ENCODE data around the gene MREG. TPM values are rescaled to one million over a fixed set of nuclear protein-coding genes. Genes with fewer than 3 reads are reported as not detected.

MREG gene
- total RNA-seq = 3.4 TPM
- polyA plus RNA-seq = 0.89 TPM

GRCh38 chr2:216013080-216013909, at the start of gene MREG:
Gene MREG (minus strand): TSS chr2:216013551. CDS start chr2:216013327, 224 bp downstream.
- 1% methylated on average over 70 of the region's 70 CpGs for whole genome bisulfite sequencing
- Histone ChIP-seq H3K36me3 (ENCODE audit: insufficient read depth) (no peaks in the 10 kb centered on the region), H3K4me1 (ENCODE audit: insufficient read depth) (peaks cover 2% of the 10 kb centered on the region), H3K4me3 (ENCODE audit: low read depth, low read length) (peak within 1 kb of the TSS; percentile 74), H3K27ac (ENCODE audit: low read depth) (no peak within 1 kb of the TSS)
- peak; percentile 46 for DNase-seq (ENCODE audit: extremely low spot score)

- Histone ChIP-seq H3K27ac (ENCODE audit: low read depth) (no peak overlapping the region), H3K4me1 (ENCODE audit: insufficient read depth) (no peaks in the 10 kb centered on the region), H3K36me3 (ENCODE audit: insufficient read depth) (no peaks in the 10 kb centered on the region), H3K4me3 (ENCODE audit: low read depth, low read length) (no peak overlapping the region)
- 95% methylated on average over 5 of the region's 5 CpGs for WGBS
- no peak for DNase-seq (ENCODE audit: extremely low spot score)
Measured at GRCh38 chr2:216059233-216059834, 46.0 kb upstream of the MREG start.

GRCh38 chr2:216057688-216058193, 44.4 kb upstream of the MREG start:
- 64% methylated on average over 7 of the region's 7 CpGs for WGBS
- Histone ChIP-seq H3K27ac (ENCODE audit: low read depth) (no peak overlapping the region), H3K4me3 (ENCODE audit: low read depth, low read length) (no peak overlapping the region), H3K4me1 (ENCODE audit: insufficient read depth) (no peaks in the 10 kb centered on the region), H3K36me3 (ENCODE audit: insufficient read depth) (no peaks in the 10 kb centered on the region)
- no peak for DNase-seq (ENCODE audit: extremely low spot score)

- no peak for DNase-seq (ENCODE audit: extremely low spot score)
- no peak overlapping the region for H3K27ac ChIP-seq (ENCODE audit: low read depth)
- H3K4me3 ChIP-seq (ENCODE audit: low read depth, low read length) = no peak overlapping the region
- no peaks in the 10 kb centered on the region for H3K36me3 ChIP-seq (ENCODE audit: insufficient read depth)
- WGBS = 73% methylated on average over 3 of the region's 3 CpGs
- no peaks in the 10 kb centered on the region for H3K4me1 ChIP-seq (ENCODE audit: insufficient read depth)
Measured at GRCh38 chr2:216056739-216057138, 43.4 kb upstream of the MREG start.

GRCh38 chr2:216055680-216056079, 42.3 kb upstream of the MREG start:
- DNase-seq (ENCODE audit: extremely low spot score) = no peak
- Histone ChIP-seq H3K4me1 (ENCODE audit: insufficient read depth) (no peaks in the 10 kb centered on the region), H3K4me3 (ENCODE audit: low read depth, low read length) (no peak overlapping the region), H3K36me3 (ENCODE audit: insufficient read depth) (no peaks in the 10 kb centered on the region), H3K27ac (ENCODE audit: low read depth) (no peak overlapping the region)
- WGBS = 94% methylated on average over 4 of the region's 4 CpGs

- Histone ChIP-seq H3K36me3 (ENCODE audit: insufficient read depth) (peaks cover 2% of the 10 kb centered on the region), H3K4me1 (ENCODE audit: insufficient read depth) (no peaks in the 10 kb centered on the region), H3K4me3 (ENCODE audit: low read depth, low read length) (no peak overlapping the region), H3K27ac (ENCODE audit: low read depth) (no peak overlapping the region)
- no peak for DNase-seq (ENCODE audit: extremely low spot score)
- WGBS = 98% methylated on average over 2 of the region's 2 CpGs
Measured at GRCh38 chr2:216052420-216052819, 39.1 kb upstream of the MREG start.

- Histone ChIP-seq H3K36me3 (ENCODE audit: insufficient read depth) (peaks cover 2% of the 10 kb centered on the region), H3K4me3 (ENCODE audit: low read depth, low read length) (no peak overlapping the region), H3K27ac (ENCODE audit: low read depth) (no peak overlapping the region), H3K4me1 (ENCODE audit: insufficient read depth) (no peaks in the 10 kb centered on the region)
- 89% methylated on average over 3 of the region's 3 CpGs for WGBS
- DNase-seq (ENCODE audit: extremely low spot score) = no peak
Measured at GRCh38 chr2:216051350-216051749, 38.0 kb upstream of the MREG start.

GRCh38 chr2:216049452-216049851, 36.1 kb upstream of the MREG start:
- DNase-seq (ENCODE audit: extremely low spot score) = no peak
- 82% methylated on average over 2 of the region's 2 CpGs for WGBS
- Histone ChIP-seq H3K36me3 (ENCODE audit: insufficient read depth) (peaks cover 2% of the 10 kb centered on the region), H3K27ac (ENCODE audit: low read depth) (no peak overlapping the region), H3K4me1 (ENCODE audit: insufficient read depth) (no peaks in the 10 kb centered on the region), H3K4me3 (ENCODE audit: low read depth, low read length) (no peak overlapping the region)

GRCh38 chr2:216047397-216047796, 34.0 kb upstream of the MREG start:
- Histone ChIP-seq H3K4me1 (ENCODE audit: insufficient read depth) (no peaks in the 10 kb centered on the region), H3K4me3 (ENCODE audit: low read depth, low read length) (no peak overlapping the region), H3K36me3 (ENCODE audit: insufficient read depth) (peaks cover 2% of the 10 kb centered on the region), H3K27ac (ENCODE audit: low read depth) (no peak overlapping the region)
- WGBS = 67% methylated on average over 2 of the region's 2 CpGs
- DNase-seq (ENCODE audit: extremely low spot score) = no peak

GRCh38 chr2:216044883-216045486, 31.6 kb upstream of the MREG start:
- WGBS = 73% methylated on average over 5 of the region's 5 CpGs
- no peak for DNase-seq (ENCODE audit: extremely low spot score)
- Histone ChIP-seq H3K36me3 (ENCODE audit: insufficient read depth) (peaks cover 2% of the 10 kb centered on the region), H3K27ac (ENCODE audit: low read depth) (no peak overlapping the region), H3K4me3 (ENCODE audit: low read depth, low read length) (no peak overlapping the region), H3K4me1 (ENCODE audit: insufficient read depth) (no peaks in the 10 kb centered on the region)

GRCh38 chr2:216043949-216044348, 30.6 kb upstream of the MREG start:
- Histone ChIP-seq H3K36me3 (ENCODE audit: insufficient read depth) (peaks cover 2% of the 10 kb centered on the region), H3K4me1 (ENCODE audit: insufficient read depth) (no peaks in the 10 kb centered on the region), H3K27ac (ENCODE audit: low read depth) (no peak overlapping the region), H3K4me3 (ENCODE audit: low read depth, low read length) (no peak overlapping the region)
- WGBS = 97% methylated on average over 5 of the region's 5 CpGs
- no peak for DNase-seq (ENCODE audit: extremely low spot score)

GRCh38 chr2:216041438-216041837, 28.1 kb upstream of the MREG start:
- DNase-seq (ENCODE audit: extremely low spot score) = no peak
- no peaks in the 10 kb centered on the region for H3K4me1 ChIP-seq (ENCODE audit: insufficient read depth)
- H3K36me3 ChIP-seq (ENCODE audit: insufficient read depth) = no peaks in the 10 kb centered on the region
- no peak overlapping the region for H3K27ac ChIP-seq (ENCODE audit: low read depth)
- 98% methylated on average over 2 of the region's 2 CpGs for WGBS
- no peak overlapping the region for H3K4me3 ChIP-seq (ENCODE audit: low read depth, low read length)

- no peak for DNase-seq (ENCODE audit: extremely low spot score)
- Histone ChIP-seq H3K27ac (ENCODE audit: low read depth) (no peak overlapping the region), H3K4me3 (ENCODE audit: low read depth, low read length) (no peak overlapping the region), H3K4me1 (ENCODE audit: insufficient read depth) (no peaks in the 10 kb centered on the region), H3K36me3 (ENCODE audit: insufficient read depth) (no peaks in the 10 kb centered on the region)
- WGBS = 92% methylated on average over 3 of the region's 3 CpGs
Measured at GRCh38 chr2:216039918-216040317, 26.6 kb upstream of the MREG start.

- Histone ChIP-seq H3K4me3 (ENCODE audit: low read depth, low read length) (no peak overlapping the region), H3K36me3 (ENCODE audit: insufficient read depth) (no peaks in the 10 kb centered on the region), H3K27ac (ENCODE audit: low read depth) (no peak overlapping the region), H3K4me1 (ENCODE audit: insufficient read depth) (no peaks in the 10 kb centered on the region)
- 57% methylated on average over 1 of the region's 1 CpG for WGBS
- DNase-seq (ENCODE audit: extremely low spot score) = no peak
Measured at GRCh38 chr2:216034065-216034464, 20.7 kb upstream of the MREG start.

All from urinary bladder (tissue), 4 donors.